HG03354 (cell line): ENCODE data around the gene MVD.

Experiments used
- ATAC-seq: cut with Tn5 transposase; IDR thresholded peaks from one replicate; pipeline ENCODE4 v1.9.1; 2021; ENCODE audit warnings: mild to moderate bottlenecking; ENCODE audit not compliant: unreplicated experiment, poor library complexity, severe bottlenecking

MVD gene

GRCh38 chr16:88659160-88659559 is 3.7 kb downstream of the MVD start:
- ATAC-seq, result no peak

- no peak for ATAC-seq
These were observed 4.2 kb downstream of the MVD start for GRCh38 chr16:88658714-88659113.

- no peak for ATAC-seq
These were observed 5.5 kb downstream of the MVD start for GRCh38 chr16:88657371-88657770.

- ATAC-seq, result no peak
These were observed 6.5 kb downstream of the MVD start for GRCh38 chr16:88656291-88656980.

GRCh38 chr16:88655733-88656281 is 7.1 kb downstream of the MVD start:
- ATAC-seq, result no peak

GRCh38 chr16:88655053-88655732 is 7.7 kb downstream of the MVD start:
- no peak for ATAC-seq

GRCh38 chr16:88654363-88655052 is 8.4 kb downstream of the MVD start:
- no peak for ATAC-seq

GRCh38 chr16:88653596-88654362 is 9.1 kb downstream of the MVD start:
- ATAC-seq, result no peak

- no peak for ATAC-seq
These were observed 9.8 kb downstream of the MVD start for GRCh38 chr16:88653101-88653500.

- ATAC-seq, result no peak
These were observed 10.2 kb downstream of the MVD start for GRCh38 chr16:88652762-88653063.

GRCh38 chr16:88651989-88652761 is 10.7 kb downstream of the MVD start:
- peak; percentile 0 for ATAC-seq

- peak; percentile 84 for ATAC-seq
These were observed 11.5 kb downstream of the MVD start for GRCh38 chr16:88651276-88651988.

GRCh38 chr16:88650749-88651275 is 12.1 kb downstream of the MVD start, which contains the start of gene CYBA:
CYBA (minus strand) TSS chr16:88651053; CDS start chr16:88651013, 40 bp downstream.
- ATAC-seq, result peak; percentile 78

- ATAC-seq, result peak; percentile 13
These were observed 12.8 kb downstream of the MVD start for GRCh38 chr16:88649924-88650748.

GRCh38 chr16:88649195-88649923 is 13.5 kb downstream of the MVD start:
- ATAC-seq, result no peak

GRCh38 chr16:88647178-88648070 is 15.5 kb downstream of the MVD start:
- ATAC-seq, result no peak
